SK-N-SH (cell line): Measurements from ENCODE around the gene CPTP.

Experiments used
- CTCF ChIP-seq: fragments of 200-600 bp; sonication (generic); IDR thresholded peaks from 2 replicates; pipeline ENCODE4 v1.6.1; 2017; ENCODE audit warnings: antibody characterized with exemption, mild to moderate bottlenecking, moderate library complexity
- EZH2phosphoT487 ChIP-seq: fragments of 200-600 bp; sonication (generic); IDR thresholded peaks from 2 replicates; pipeline ENCODE4 v1.6.1; 2017; ENCODE audit warnings: low read depth, mixed run types, mild to moderate bottlenecking, antibody characterized with exemption, moderate library complexity, borderline replicate concordance
- GABPA ChIP-seq: IDR thresholded peaks from 2 replicates; pipeline ENCODE4 v1.4.0; 2012; ENCODE audit warnings: low read depth, mild to moderate bottlenecking
- IRF3 ChIP-seq: fragments of 150-350 bp; IDR thresholded peaks from 2 replicates; pipeline ENCODE4 v1.6.1; 2016; ENCODE audit warnings: mild to moderate bottlenecking, low read depth, low read length
- JUND ChIP-seq: IDR thresholded peaks from 2 replicates; pipeline ENCODE4 v1.4.0; 2012
- MAX ChIP-seq: IDR thresholded peaks from 2 replicates; pipeline ENCODE4 v1.4.0; 2012; ENCODE audit warnings: low read depth
- MXI1 ChIP-seq: IDR thresholded peaks from 2 replicates; pipeline ENCODE4 v1.6.1; 2012; ENCODE audit warnings: mild to moderate bottlenecking, low read depth, low read length, improper control_type of control experiment
- POLR2AphosphoS5 ChIP-seq: IDR thresholded peaks from 2 replicates; pipeline ENCODE4 v1.6.1; 2012; ENCODE audit warnings: low read depth, low read length
- REST ChIP-seq: IDR thresholded peaks from 2 replicates; pipeline ENCODE4 v1.6.1; 2012; ENCODE audit warnings: mild to moderate bottlenecking, low read depth, low read length, moderate library complexity
- RXRA ChIP-seq: IDR thresholded peaks from 2 replicates; pipeline ENCODE4 v1.4.0; 2012; ENCODE audit warnings: low read depth, mild to moderate bottlenecking, borderline replicate concordance
- SMC3 ChIP-seq: IDR thresholded peaks from 2 replicates; pipeline ENCODE4 v1.6.1; 2012; ENCODE audit warnings: low read depth, low read length, improper control_type of control experiment
- TCF12 ChIP-seq: IDR thresholded peaks from 2 replicates; pipeline ENCODE4 v1.4.0; 2012
- USF2 ChIP-seq: fragments of 150-350 bp; IDR thresholded peaks from 2 replicates; pipeline ENCODE4 v1.6.1; 2017; ENCODE audit warnings: antibody characterized with exemption, low read length, low read depth, borderline replicate concordance
- YY1 ChIP-seq: IDR thresholded peaks from 2 replicates; pipeline ENCODE4 v1.4.0; 2012; ENCODE audit warnings: low read depth, mild to moderate bottlenecking

- TF ChIP-seq CTCF (no peak), REST (no peak), JUND (no peak), TCF12 (no peak), POLR2AphosphoS5 (no peak), USF2 (no peak), YY1 (no peak), RXRA (no peak), SMC3 (no peak), GABPA (no peak), IRF3 (no peak), MAX (no peak), MXI1 (peak; percentile 37; the same call in 1 of the 2 replicates), EZH2phosphoT487 (no peak)
These were observed 24.0 kb downstream of the CPTP start for GRCh38 chr1:1348420-1349255.
